AG09319 (cell line): ENCODE measurements around the gene SERPINE3.

Experiments
- DNase-seq: peaks from one replicate; pipeline ENCODE4 v3.0.0-alpha.2; 2010; ENCODE audit warnings: low read depth; ENCODE audit errors: extremely low read depth
- TF ChIP-seq, protein P1 (sequence below): IDR thresholded peaks from 2 replicates; pipeline ENCODE4 v1.5.1; 2011; ENCODE audit warnings: low read depth, mild to moderate bottlenecking, inconsistent platforms, low read length, moderate library complexity

SERPINE3 gene

DNA sequence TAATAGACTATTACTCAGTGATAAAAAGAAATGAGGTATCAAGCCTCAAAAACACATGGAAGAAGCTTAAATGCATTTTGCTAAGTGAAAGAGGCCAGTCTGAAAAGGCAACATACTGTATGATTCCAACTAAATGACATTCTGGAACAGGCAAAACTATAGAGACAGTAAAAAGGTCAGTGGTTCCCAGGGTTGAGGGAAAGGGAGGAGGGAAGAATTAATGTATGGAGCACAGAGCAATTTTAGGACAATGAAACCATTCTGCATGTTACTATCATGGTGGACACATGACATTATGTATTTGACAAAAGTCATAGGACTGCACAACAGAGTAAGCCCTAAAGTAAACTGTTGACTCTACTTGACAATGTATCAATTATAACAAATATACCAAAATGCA is 5.7 kb upstream of the SERPINE3 start:
- DNase-seq, result no peak
- TF ChIP-seq, protein P1, sequence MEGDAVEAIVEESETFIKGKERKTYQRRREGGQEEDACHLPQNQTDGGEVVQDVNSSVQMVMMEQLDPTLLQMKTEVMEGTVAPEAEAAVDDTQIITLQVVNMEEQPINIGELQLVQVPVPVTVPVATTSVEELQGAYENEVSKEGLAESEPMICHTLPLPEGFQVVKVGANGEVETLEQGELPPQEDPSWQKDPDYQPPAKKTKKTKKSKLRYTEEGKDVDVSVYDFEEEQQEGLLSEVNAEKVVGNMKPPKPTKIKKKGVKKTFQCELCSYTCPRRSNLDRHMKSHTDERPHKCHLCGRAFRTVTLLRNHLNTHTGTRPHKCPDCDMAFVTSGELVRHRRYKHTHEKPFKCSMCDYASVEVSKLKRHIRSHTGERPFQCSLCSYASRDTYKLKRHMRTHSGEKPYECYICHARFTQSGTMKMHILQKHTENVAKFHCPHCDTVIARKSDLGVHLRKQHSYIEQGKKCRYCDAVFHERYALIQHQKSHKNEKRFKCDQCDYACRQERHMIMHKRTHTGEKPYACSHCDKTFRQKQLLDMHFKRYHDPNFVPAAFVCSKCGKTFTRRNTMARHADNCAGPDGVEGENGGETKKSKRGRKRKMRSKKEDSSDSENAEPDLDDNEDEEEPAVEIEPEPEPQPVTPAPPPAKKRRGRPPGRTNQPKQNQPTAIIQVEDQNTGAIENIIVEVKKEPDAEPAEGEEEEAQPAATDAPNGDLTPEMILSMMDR, result no peak

DNA sequence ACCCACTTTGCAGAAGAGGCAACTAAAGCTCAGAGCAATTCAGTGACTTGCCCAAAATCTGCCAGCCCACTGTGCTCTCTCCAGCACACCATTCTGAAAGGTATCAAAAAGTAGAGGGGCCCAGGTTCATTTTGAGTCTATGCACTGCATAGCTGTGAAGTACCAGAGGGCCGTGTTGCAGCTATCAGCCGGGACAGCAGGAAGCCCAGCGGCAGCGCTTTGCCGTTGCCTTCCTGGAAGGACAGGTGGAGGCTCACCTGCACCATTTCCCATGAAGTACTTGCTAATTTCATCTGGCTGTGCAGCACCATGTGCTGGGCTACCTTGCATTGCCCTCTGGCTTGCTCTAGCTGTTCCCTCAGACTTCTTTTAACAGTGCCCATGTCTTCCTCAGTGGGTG is 2.7 kb upstream of the SERPINE3 start:
- DNase-seq, result no peak
- TF ChIP-seq, protein P1, result no peak

DNA sequence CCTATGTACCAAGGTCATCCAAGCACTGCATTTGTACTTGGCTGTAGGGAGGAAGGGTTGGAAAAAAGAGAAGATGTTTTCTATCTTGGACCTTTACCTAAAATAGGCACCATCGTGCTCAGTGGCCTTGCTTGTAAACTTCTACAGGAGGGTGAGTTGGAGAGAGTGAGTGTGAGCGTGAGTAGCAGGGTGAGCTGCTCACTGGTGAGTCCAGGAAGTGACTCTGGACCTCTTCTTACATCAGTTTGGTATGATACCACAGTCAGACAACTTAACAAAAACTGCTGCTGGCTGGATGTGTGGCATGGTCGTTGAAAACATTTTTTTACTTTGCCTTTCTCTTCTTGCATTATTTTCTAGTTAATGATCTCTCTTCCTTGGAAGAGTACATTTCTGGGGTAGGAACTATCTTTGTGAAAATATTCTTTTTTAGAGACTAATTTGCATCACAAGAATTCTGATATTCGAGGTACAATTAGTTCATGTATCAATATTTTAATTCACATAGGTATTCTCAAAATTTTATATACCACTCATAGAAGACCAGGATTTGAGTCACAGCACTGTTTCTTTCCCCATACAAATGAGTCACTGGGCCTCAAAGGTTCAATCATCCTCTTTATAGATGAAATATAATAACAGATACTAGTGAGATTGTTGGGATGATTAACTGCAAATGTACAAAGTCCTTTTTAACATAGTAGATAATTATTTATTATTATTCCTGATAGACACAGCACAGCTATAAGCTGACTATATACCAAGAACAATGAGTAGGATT is 651 bp downstream of the SERPINE3 start:
- TF ChIP-seq, protein P1, result no peak
- no peak for DNase-seq

DNA sequence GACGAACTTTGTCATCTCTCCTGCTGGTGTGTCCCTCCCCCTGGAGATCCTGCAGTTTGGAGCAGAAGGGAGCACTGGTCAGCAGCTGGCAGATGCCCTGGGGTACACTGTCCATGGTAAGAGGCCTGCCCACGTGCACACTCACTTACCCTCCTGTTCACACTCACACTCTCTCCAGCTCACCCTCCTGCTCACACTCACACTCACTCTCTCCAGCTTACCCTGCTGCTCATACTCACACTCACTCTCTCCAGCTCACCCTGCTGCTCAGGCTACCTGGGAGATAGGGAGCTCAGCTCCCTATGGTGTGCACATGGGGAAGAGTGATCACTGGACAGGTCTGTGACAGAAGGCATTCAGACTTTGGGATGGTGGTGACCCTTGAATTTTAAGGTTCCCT is 1.7 kb downstream of the SERPINE3 start:
- TF ChIP-seq, protein P1, result no peak
- no peak for DNase-seq

DNA sequence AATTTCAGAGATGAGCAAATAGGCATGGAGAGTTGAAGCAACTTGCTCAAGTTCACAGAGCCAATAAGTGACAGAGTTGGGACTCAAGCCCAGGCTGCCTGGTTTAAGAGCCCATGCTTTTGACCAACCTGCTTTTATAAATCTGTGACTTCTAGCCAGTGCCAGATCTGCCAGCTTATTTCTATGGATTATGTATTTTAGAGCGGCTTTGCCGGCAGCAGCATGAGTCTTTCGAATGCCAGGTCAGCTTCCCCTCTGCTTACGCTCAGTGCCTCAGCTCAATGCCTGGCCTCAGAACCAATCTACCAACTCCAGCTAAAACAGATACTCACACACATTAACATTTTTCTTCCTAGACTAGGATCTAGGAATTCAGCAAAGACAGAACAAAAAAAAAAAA is 2.3 kb downstream of the SERPINE3 start:
- no peak for DNase-seq
- TF ChIP-seq, protein P1, result no peak

DNA sequence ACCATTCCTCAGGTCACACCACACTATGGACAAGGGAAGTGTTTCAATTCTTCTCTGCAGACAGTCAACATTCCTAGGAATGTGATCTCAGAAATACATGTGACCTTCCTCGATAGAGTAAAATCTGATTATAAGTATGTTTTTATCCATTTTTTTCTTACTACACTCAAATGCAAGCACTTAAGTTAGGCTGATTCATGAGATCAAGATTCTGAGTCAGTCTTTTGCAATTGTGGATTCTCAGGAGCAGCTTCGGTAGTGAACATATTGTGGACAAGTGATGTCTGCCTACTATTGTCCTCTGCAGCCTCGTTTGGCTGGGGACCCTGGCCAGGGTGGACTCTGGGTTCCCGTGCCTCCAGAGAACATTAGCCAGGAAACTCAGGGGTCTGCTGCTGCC is 3.2 kb downstream of the SERPINE3 start:
- no peak for DNase-seq
- TF ChIP-seq, protein P1, result no peak

DNA sequence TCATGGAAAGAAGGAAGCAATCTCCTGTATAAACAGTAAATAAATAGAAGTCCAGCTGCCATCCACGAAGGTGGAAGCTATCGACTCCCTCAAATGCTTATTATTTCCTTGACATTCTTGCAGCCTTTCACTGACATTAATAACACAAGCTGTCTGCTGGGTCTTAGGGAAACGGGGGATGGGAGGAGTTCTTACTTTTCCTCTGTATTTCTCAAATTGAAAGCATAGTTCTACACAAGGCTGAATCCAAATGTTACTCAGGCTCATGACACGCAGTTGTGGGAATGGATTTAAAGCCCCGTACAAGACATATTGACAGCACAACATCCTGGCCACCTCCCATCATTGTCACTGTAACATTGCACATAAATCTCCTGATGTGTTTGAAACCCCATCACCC is 4.0 kb downstream of the SERPINE3 start:
- TF ChIP-seq, protein P1, result no peak

More for the DNA sequence above, 4.0 kb downstream of the SERPINE3 start:
- DNase-seq, result no peak
